RWPE1 (cell line): Measurements from ENCODE around the gene ASRGL1.
"Not testable (repeated sequence)": the region's sequence is repeated elsewhere in the genome, so short reads cannot be mapped to it uniquely, and the experiment has no call there.

ENCODE experiments used
- CTCF ChIA-PET: fragments of 350-600 bp; sonication (Branson Sonifier 250); formaldehyde crosslinking; extraction: SDS; loops from one replicate; lab custom pipeline; 2021; lab: Yijun Ruan, JAX
- POLR2A ChIA-PET: fragments of 400-600 bp; formaldehyde crosslinking; extraction: SDS; loops from one replicate; lab custom pipeline; 2020; ENCODE audit warnings: antibody characterized with exemption; ENCODE audit not compliant: low non-redundant PET; lab: Yijun Ruan, JAX
- DNase-seq: peaks from one replicate; pipeline ENCODE4 v3.0.0; 2012; ENCODE audit warnings: low spot score
- H3K27ac ChIP-seq: fragments of 450-650 bp; 2 replicates; pipeline ENCODE4 v1.5.1; 2017
- CTCF ChIP-seq: fragments of 450-650 bp; conservative IDR thresholded peaks from 2 replicates; pipeline ENCODE4 v1.5.1; 2017; ENCODE audit warnings: low read depth, mild to moderate bottlenecking

Gene ASRGL1

GRCh38 chr11:62380821-62381245 lies 43.6 kb downstream of the ASRGL1 start:
- DNase-seq: peak; percentile 56

GRCh38 chr11:62383822-62384221 lies 46.6 kb downstream of the ASRGL1 start:
- no peak for DNase-seq
- H3K27ac ChIP-seq: no peak overlapping the region
- TF ChIP-seq CTCF: no peak
- POLR2A ChIA-PET: interaction anchor here (0.6 kb wide), 1 partner anchor 162 kb away, joined by 3 read pairs; no protein-coding TSS in a partner anchor
- CTCF ChIA-PET: no interaction called here

More at GRCh38 chr11:62380821-62381245, 43.6 kb downstream of the ASRGL1 start:
- peak; percentile 82 for TF ChIP-seq CTCF
- POLR2A ChIA-PET, CTCF ChIA-PET, H3K27ac ChIP-seq: not testable (repeated sequence)

DNA sequence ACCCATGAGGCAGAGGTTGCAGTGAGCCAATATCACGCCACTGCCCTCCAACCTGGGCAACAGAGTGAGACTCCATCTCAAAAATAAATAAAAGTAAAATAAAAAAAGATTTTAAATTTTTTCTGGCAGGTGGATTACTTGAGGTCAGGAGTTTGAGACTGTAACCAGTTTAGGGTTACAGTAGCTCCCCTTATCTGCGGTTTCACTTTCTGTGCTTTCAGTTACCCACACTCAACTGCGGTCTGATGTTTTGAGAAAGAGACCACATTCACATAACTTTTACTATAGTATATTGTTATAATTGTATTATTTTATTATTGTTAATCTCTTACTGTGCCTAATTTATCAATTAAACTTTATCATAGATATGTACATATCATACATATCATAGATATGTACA lies 48.8 kb downstream of the ASRGL1 start:
- POLR2A ChIA-PET: not testable (repeated sequence)

DNA sequence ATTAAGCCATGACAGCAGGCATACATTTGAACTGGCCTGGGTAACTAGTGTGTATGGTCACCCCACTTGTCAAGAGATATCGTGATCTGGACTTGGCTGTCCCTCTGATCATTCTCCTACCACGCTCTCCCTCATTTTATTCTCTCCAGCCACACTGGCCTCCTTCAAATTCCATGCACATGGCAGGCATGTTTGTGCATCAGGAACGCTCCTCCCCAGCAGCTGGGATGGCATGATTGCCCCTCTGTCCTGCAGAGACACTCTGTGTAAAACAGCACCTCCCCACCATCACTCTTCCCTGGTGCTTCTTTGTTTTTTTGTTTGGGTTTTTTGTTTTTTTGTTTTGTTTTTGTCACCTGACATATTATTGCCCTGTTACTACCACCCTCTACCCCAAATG lies 50.1 kb downstream of the ASRGL1 start:
- H3K27ac ChIP-seq: no peak overlapping the region
- ChIA-PET POLR2A (no interaction called here), CTCF (no interaction called here)
- TF ChIP-seq CTCF: no peak
- DNase-seq: no peak

More for the DNA sequence above, 48.8 kb downstream of the ASRGL1 start:
- H3K27ac ChIP-seq, DNase-seq, CTCF ChIA-PET: not testable (repeated sequence)

GRCh38 chr11:62388999-62389398 lies 51.8 kb downstream of the ASRGL1 start:
- TF ChIP-seq CTCF: no peak
- no peak overlapping the region for H3K27ac ChIP-seq
- POLR2A ChIA-PET: no interaction called here
- no peak for DNase-seq
- CTCF ChIA-PET: interaction anchor here (0.5 to 1.0 kb wide), 3 partner anchors 172 to 1326 kb away, joined by 3 to 6 read pairs (median 4); no protein-coding TSS in a partner anchor

DNA sequence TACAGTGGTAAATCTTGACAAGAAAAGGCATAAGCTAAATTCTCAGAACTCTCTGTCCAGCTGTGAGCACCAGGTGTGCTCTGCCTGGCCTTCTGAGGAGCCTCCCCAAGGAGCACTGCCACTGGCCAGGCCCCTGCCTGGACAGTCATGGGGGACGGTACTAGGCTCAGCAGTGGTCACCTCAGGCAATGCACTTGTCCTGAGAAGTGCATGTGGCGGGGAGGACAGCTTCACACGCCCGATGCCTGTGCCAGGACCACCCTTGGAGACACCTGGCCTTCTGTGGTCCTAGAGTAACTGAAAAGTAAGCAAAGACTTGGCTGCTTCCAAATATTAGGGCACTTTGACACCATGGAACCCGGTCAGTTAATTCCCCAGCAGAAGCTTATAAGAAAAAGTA lies 53.0 kb downstream of the ASRGL1 start:
- H3K27ac ChIP-seq: no peak overlapping the region
- no peak for TF ChIP-seq CTCF
- POLR2A ChIA-PET: interaction anchor here (0.5 to 0.6 kb wide), 2 partner anchors 35 to 152 kb away, joined by 3 to 6 read pairs; no protein-coding TSS in a partner anchor
- DNase-seq: no peak
- CTCF ChIA-PET: interaction anchor here (0.8 to 1.4 kb wide), 3 partner anchors 35 to 397 kb away, joined by 3 read pairs; partner anchors contain the start of gene TMEM179B

DNA sequence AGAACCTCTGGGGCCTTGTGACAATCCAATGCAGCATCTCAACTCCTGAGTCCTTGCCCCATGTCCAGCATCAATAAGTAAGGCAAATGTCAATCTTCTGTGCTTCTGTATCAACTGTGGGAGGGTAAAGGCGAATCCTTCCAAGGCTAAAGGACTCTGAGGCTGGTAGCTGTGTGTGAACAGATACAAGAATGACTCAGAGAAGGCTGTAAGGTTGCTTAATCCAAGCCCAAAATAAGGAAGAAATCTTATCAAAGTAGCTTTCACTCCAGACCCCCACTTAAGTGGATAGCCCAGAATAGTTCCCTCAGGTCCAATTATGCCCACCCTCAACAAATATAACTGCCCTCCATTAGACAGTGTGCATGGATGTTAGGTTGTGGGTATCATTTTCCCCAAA lies 53.5 kb downstream of the ASRGL1 start:
- H3K27ac ChIP-seq: no peak overlapping the region
- ChIA-PET POLR2A (interaction anchor here (0.5 to 0.6 kb wide), 2 partner anchors 34 to 152 kb away, joined by 3 to 6 read pairs; no protein-coding TSS in a partner anchor), CTCF (interaction anchor here (0.8 to 1.4 kb wide), 3 partner anchors 34 to 396 kb away, joined by 3 read pairs; partner anchors contain the start of gene TMEM179B)
- no peak for TF ChIP-seq CTCF
- no peak for DNase-seq
